SK-N-SH (cell line): Measurements from ENCODE around the gene MAP3K1.

Experiments used
- CTCF ChIP-seq: fragments of 200-600 bp; sonication (generic); IDR thresholded peaks from 2 replicates; pipeline ENCODE4 v1.6.1; 2017; ENCODE audit warnings: antibody characterized with exemption, mild to moderate bottlenecking, moderate library complexity
- GABPA ChIP-seq: IDR thresholded peaks from 2 replicates; pipeline ENCODE4 v1.4.0; 2012; ENCODE audit warnings: low read depth, mild to moderate bottlenecking
- POLR2AphosphoS5 ChIP-seq: IDR thresholded peaks from 2 replicates; pipeline ENCODE4 v1.6.1; 2012; ENCODE audit warnings: low read depth, low read length
- RAD21 ChIP-seq: IDR thresholded peaks from 2 replicates; pipeline ENCODE4 v1.6.1; 2012; ENCODE audit warnings: mild to moderate bottlenecking, low read length
- RXRA ChIP-seq: IDR thresholded peaks from 2 replicates; pipeline ENCODE4 v1.4.0; 2012; ENCODE audit warnings: low read depth, mild to moderate bottlenecking, borderline replicate concordance
- TAF1 ChIP-seq: IDR thresholded peaks from 2 replicates; pipeline ENCODE4 v1.6.1; 2012; ENCODE audit warnings: low read depth, mild to moderate bottlenecking, low read length, moderate library complexity, borderline replicate concordance
- ZBTB33 ChIP-seq: IDR thresholded peaks from 2 replicates; pipeline ENCODE4 v1.4.0; 2012; ENCODE audit warnings: low read depth, borderline replicate concordance

GRCh38 chr5:56837381-56837780 is 22.0 kb downstream of the MAP3K1 start:
- TF ChIP-seq POLR2AphosphoS5 = no peak
- TF ChIP-seq CTCF = no peak
- TF ChIP-seq RXRA = no peak
- no peak for TF ChIP-seq GABPA
- no peak for TF ChIP-seq RAD21
- TF ChIP-seq ZBTB33 = no peak
- TF ChIP-seq TAF1 = no peak
